CD4-positive, alpha-beta T cell (primary cell): ENCODE results near the gene USP2. TPM values are rescaled to one million over a fixed set of nuclear protein-coding genes. Genes with fewer than 3 reads are reported as not detected.

Experiments
- ATAC-seq: fragments of 200-7000 bp; cut with Tn5 transposase; one replicate; pipeline ENCODE4 v1.10.0; 2022; ENCODE audit warnings: mild to moderate bottlenecking; ENCODE audit not compliant: poor library complexity
- CTCF ChIA-PET: fragments of 350-600 bp; sonication (Branson Sonifier 250); formaldehyde crosslinking; loops from one replicate; lab custom pipeline; 2021; ENCODE audit warnings: antibody characterized with exemption, inconsistent platforms; lab: Charles Lee
- POLR2A ChIA-PET: fragments of 350-600 bp; sonication (Branson Sonifier 250); formaldehyde crosslinking; loops from one replicate; lab custom pipeline; 2021; ENCODE audit warnings: antibody characterized with exemption, inconsistent platforms; lab: Charles Lee
- DNase-seq, 14 experiments: peaks; one replicate each; pipeline ENCODE4 v3.0.0-alpha.2; 2013 to 2020; ENCODE audit warnings: mixed read lengths in 2 of 14
- H3K27ac ChIP-seq, 2 donors: one replicate each; pipeline versions ENCODE4 v1.5.1 to v1.7.0; 2013; ENCODE audit warnings: low read length in 2 of 2, low read depth in 1 of 2, mild to moderate bottlenecking in 1 of 2
- H3K27me3 ChIP-seq, 2 experiments: 1 replicate in 1 of 2; 2 replicates in 1 of 2; pipeline versions ENCODE4 v1.6.1 to v1.7.0; 2013; ENCODE audit warnings: low read length in 2 of 2, control low read depth in 1 of 2, mild to moderate bottlenecking in 1 of 2, moderate library complexity in 1 of 2; ENCODE audit not compliant: insufficient read depth in 2 of 2, control insufficient read depth in 1 of 2
- H3K36me3 ChIP-seq: one replicate; pipeline ENCODE4 v1.6.1; 2013; ENCODE audit warnings: low read length, control low read depth; ENCODE audit not compliant: insufficient read depth
- H3K4me1 ChIP-seq: one replicate; pipeline ENCODE4 v1.6.1; 2013; ENCODE audit warnings: low read length, control low read depth; ENCODE audit not compliant: insufficient read depth
- H3K4me3 ChIP-seq: one replicate; pipeline ENCODE4 v1.5.1; 2013; ENCODE audit warnings: mild to moderate bottlenecking, low read length, moderate library complexity
- H3K9me3 ChIP-seq, 2 experiments: 1 replicate in 1 of 2; 2 replicates in 1 of 2; pipeline versions ENCODE4 v1.6.1 to v1.7.0; 2013; ENCODE audit warnings: low read length in 2 of 2, mild to moderate bottlenecking in 2 of 2, control low read depth in 1 of 2, moderate library complexity in 1 of 2; ENCODE audit not compliant: control insufficient read depth in 1 of 2, insufficient read depth in 1 of 2
- H3K27ac Mint-ChIP-seq: one replicate; pipeline ENCODE4 v1.8.0; 2020; ENCODE audit warnings: mixed read lengths
- H3K27me3 Mint-ChIP-seq: one replicate; pipeline ENCODE4 v1.8.0; 2021; ENCODE audit warnings: mixed read lengths
- H3K36me3 Mint-ChIP-seq: one replicate; pipeline ENCODE4 v1.8.0; 2021; ENCODE audit warnings: low read depth, mixed read lengths
- H3K4me1 Mint-ChIP-seq: one replicate; pipeline ENCODE4 v1.8.0; 2021; ENCODE audit warnings: low read depth, mixed read lengths
- H3K4me3 Mint-ChIP-seq: one replicate; pipeline ENCODE4 v1.8.0; 2020; ENCODE audit warnings: mild to moderate bottlenecking, mixed read lengths
- H3K9me3 Mint-ChIP-seq: one replicate; pipeline ENCODE4 v1.8.0; 2020; ENCODE audit warnings: mixed read lengths
- CTCF ChIP-seq: fragments of 200-600 bp; IDR thresholded peaks from one replicate; pipeline ENCODE4 v1.8.0; 2022; ENCODE audit warnings: antibody characterized with exemption, mild to moderate bottlenecking
- intact Hi-C, 2 experiments: fragments of 100-400 bp; cut with DNase I in 1 of 2; cut with micrococcal nuclease in 1 of 2; formaldehyde crosslinking; loops; one replicate each; pipeline versions ENCODE4 v1.15.1 to v1.9.0; 2023 to 2025; cut with DNase I, micrococcal nuclease
- total RNA-seq, 174 experiments: library from RNA in 2 of 174; stranded (reverse) in 2 of 174; gene quantifications; one replicate each; pipeline ENCODE4 v1.2.3 and lab custom pipeline; 2021 to 2026

The USP2 gene
- total RNA-seq, 2 experiments from 2014 or later, result 2.0 to 2.6 TPM

DNA sequence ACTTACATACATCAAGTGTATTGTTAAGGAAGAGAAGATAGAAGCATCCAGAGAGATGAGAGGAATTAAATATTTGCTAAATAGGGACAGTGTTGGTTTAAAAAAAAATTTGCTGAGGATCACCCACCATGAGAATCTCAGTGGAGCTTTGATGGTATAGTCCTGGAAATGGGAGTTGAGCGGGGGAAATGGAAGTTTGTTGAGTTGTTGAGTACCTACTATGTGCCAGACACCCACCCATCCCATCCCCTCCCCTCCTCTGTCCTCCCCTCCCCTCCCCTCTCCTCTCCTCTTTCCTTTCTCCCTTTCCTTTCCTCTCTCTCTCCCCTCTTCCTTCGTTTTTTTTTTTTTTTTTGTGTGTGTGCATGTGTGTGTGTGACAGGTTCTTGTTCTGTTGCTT lies 30.3 kb downstream of the USP2 start:
- H3K27me3 ChIP-seq, result peaks cover 4 to 11% of the 10 kb centered on the region in 2 experiments
- Mint-ChIP-seq H3K27me3 (peaks cover 52% of the 10 kb centered on the region), H3K4me1 (peaks cover 4% of the 10 kb centered on the region), H3K36me3 (no peaks in the 10 kb centered on the region), H3K4me3 (no peak overlapping the region), H3K9me3 (no peaks in the 10 kb centered on the region), H3K27ac (no peak overlapping the region)
- peaks cover 12% of the 10 kb centered on the region for H3K4me1 ChIP-seq
- POLR2A ChIA-PET, result no interaction called here
- CTCF ChIA-PET, result no interaction called here
- no peak for TF ChIP-seq CTCF
- DNase-seq, result no peak
- ATAC-seq, result no peak
- H3K27ac ChIP-seq, result no peak overlapping the region
- no peaks in the 10 kb centered on the region for H3K9me3 ChIP-seq
- H3K36me3 ChIP-seq, result no peaks in the 10 kb centered on the region
- intact Hi-C loops, result loop anchor here in 1 of 2 experiments (10.0 kb wide), 1 partner anchor 384 kb away; no protein-coding TSS in a partner anchor
- H3K4me3 ChIP-seq, result no peak overlapping the region

- peaks cover 4% of the 10 kb centered on the region for H3K4me1 Mint-ChIP-seq
- CTCF ChIA-PET, result no interaction called here
- no peak overlapping the region for H3K4me3 Mint-ChIP-seq
- peaks cover 6% of the 10 kb centered on the region for H3K4me1 ChIP-seq
- no peaks in the 10 kb centered on the region for H3K9me3 ChIP-seq
- POLR2A ChIA-PET, result no interaction called here
- peaks cover 4 to 9% of the 10 kb centered on the region in 2 experiments for H3K27me3 ChIP-seq
- no peaks in the 10 kb centered on the region for H3K36me3 Mint-ChIP-seq
- TF ChIP-seq CTCF, result no peak
- H3K36me3 ChIP-seq, result no peaks in the 10 kb centered on the region
- no peak overlapping the region for H3K27ac ChIP-seq
- intact Hi-C loops, result loop anchor here in 1 of 2 experiments (10.0 kb wide), 1 partner anchor 384 kb away; no protein-coding TSS in a partner anchor
- no peak overlapping the region for H3K27ac Mint-ChIP-seq
- no peak overlapping the region for H3K4me3 ChIP-seq
- no peak for ATAC-seq
- no peak for DNase-seq
- peaks cover 47% of the 10 kb centered on the region for H3K27me3 Mint-ChIP-seq
- no peaks in the 10 kb centered on the region for H3K9me3 Mint-ChIP-seq
Measured at GRCh38 chr11:119350302-119350701, 31.2 kb downstream of the USP2 start.

DNA sequence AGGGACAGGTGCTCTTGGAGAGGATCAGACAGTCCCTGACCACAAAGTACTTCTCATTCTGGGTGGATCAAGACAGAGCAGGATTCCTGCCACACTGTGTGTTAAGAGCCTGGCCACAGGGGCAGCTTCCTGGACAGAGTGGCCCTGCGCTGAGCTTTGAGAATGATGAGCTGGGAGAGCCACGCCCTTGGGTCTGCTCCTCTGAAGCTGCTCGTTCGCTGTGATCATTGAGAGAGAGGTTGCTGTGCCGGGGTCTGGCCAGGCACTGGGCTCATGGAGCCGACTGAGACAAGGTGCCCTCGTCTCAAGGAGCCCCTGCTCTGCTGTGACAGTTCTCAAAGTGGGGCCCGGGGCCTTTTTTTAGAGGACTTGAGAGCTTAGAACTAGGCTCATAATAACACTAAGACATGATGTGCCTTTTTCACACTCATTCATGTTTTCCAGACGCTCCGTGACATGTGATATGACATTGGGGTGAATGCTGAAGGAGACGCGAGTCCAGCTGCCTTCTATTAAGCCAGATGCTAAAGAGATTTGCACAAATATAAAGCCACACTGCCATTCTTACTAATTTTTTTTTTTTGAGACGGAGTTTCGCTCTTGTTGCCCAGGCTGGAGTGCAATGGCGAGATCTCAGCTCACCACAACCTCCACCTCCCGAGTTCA lies 33.4 kb downstream of the USP2 start:
- H3K27me3 ChIP-seq, result peaks cover 3 to 6% of the 10 kb centered on the region in 2 experiments
- no peak overlapping the region for H3K27ac ChIP-seq
- ChIA-PET POLR2A (no interaction called here), CTCF (interaction anchor here (1.1 kb wide), 1 partner anchor 8 kb away, joined by 3 read pairs; no protein-coding TSS in a partner anchor)
- H3K4me3 ChIP-seq, result no peak overlapping the region
- Mint-ChIP-seq H3K27ac (no peak overlapping the region), H3K9me3 (no peaks in the 10 kb centered on the region), H3K4me1 (peaks cover 4% of the 10 kb centered on the region), H3K4me3 (no peak overlapping the region), H3K27me3 (peaks cover 51% of the 10 kb centered on the region), H3K36me3 (no peaks in the 10 kb centered on the region)
- intact Hi-C loops, result no loop called here
- peaks cover 6% of the 10 kb centered on the region for H3K4me1 ChIP-seq
- TF ChIP-seq CTCF, result no peak
- H3K36me3 ChIP-seq, result no peaks in the 10 kb centered on the region
- ATAC-seq (no peak), DNase-seq (no peak)
- no peaks in the 10 kb centered on the region for H3K9me3 ChIP-seq
